Neuronal stem cell (in vitro differentiated cells): ENCODE measurements around the gene BCR.

Experiments used
- DNase-seq: peaks from one replicate; pipeline ENCODE4 v3.0.0-alpha.2; 2013; ENCODE audit warnings: low spot score
- H2AFZ ChIP-seq: one replicate; pipeline ENCODE4 v1.6.1; 2013; ENCODE audit warnings: mild to moderate bottlenecking, low read length, inconsistent platforms
- H2AK5ac ChIP-seq: 2 replicates; pipeline ENCODE4 v1.6.1; 2013; ENCODE audit warnings: low read depth, mild to moderate bottlenecking, inconsistent platforms, low read length, moderate library complexity, mixed read lengths
- H2BK120ac ChIP-seq: 2 replicates; pipeline ENCODE4 v1.6.1; 2013; ENCODE audit warnings: low read depth, mild to moderate bottlenecking, inconsistent platforms, low read length, moderate library complexity, mixed read lengths
- H2BK12ac ChIP-seq: one replicate; pipeline ENCODE4 v1.6.1; 2013; ENCODE audit warnings: low read length, inconsistent platforms
- H2BK15ac ChIP-seq: 2 replicates; pipeline ENCODE4 v1.6.1; 2013; ENCODE audit warnings: mild to moderate bottlenecking, low read length, inconsistent platforms, mixed read lengths
- H2BK5ac ChIP-seq: one replicate; pipeline ENCODE4 v1.6.1; 2013; ENCODE audit warnings: inconsistent platforms, mild to moderate bottlenecking, low read length, moderate library complexity
- H3K14ac ChIP-seq: one replicate; pipeline ENCODE4 v1.6.1; 2013; ENCODE audit warnings: low read length, inconsistent platforms
- H3K18ac ChIP-seq: 2 replicates; pipeline ENCODE4 v1.6.1; 2013; ENCODE audit warnings: low read length, inconsistent platforms
- H3K23ac ChIP-seq: 2 replicates; pipeline ENCODE4 v1.6.1; 2013; ENCODE audit warnings: low read depth, mild to moderate bottlenecking, mixed read lengths, low read length, inconsistent platforms; ENCODE audit not compliant: poor library complexity
- H3K27ac ChIP-seq: replicated peaks from 3 replicates; pipeline ENCODE4 v1.5.1; 2013; ENCODE audit warnings: low read length, inconsistent platforms
- H3K27me3 ChIP-seq, 3 experiments: 2 replicates each; pipeline ENCODE4 v1.6.1; 2013; ENCODE audit warnings: low read length in 3 of 3, mild to moderate bottlenecking in 2 of 3, inconsistent platforms in 1 of 3, low read depth in 1 of 3, mixed read lengths in 1 of 3, moderate library complexity in 1 of 3; ENCODE audit not compliant: control insufficient read depth in 3 of 3, insufficient read depth in 3 of 3
- H3K36me3 ChIP-seq, 2 donors: replicated peaks in 1 of 2; 2 replicates each; pipeline ENCODE4 v1.6.1; 2013; ENCODE audit warnings: low read length in 2 of 2; ENCODE audit not compliant: control insufficient read depth in 2 of 2, insufficient read depth in 2 of 2
- H3K4ac ChIP-seq: 2 replicates; pipeline ENCODE4 v1.6.1; 2013; ENCODE audit warnings: inconsistent platforms, mild to moderate bottlenecking, low read length, moderate library complexity
- H3K4me1 ChIP-seq, 2 donors: 1 replicate in 1 of 2; 2 replicates in 1 of 2; pipeline ENCODE4 v1.6.1; 2013; ENCODE audit warnings: low read length in 2 of 2, low read depth in 1 of 2; ENCODE audit not compliant: control insufficient read depth in 2 of 2, insufficient read depth in 1 of 2
- H3K4me2 ChIP-seq: one replicate; pipeline ENCODE4 v1.6.1; 2013; ENCODE audit warnings: mild to moderate bottlenecking, low read length, inconsistent platforms; ENCODE audit not compliant: insufficient read depth, poor library complexity, severe bottlenecking
- H3K4me3 ChIP-seq, 2 donors: 2 replicates each; pipeline ENCODE4 v1.5.1; 2013; ENCODE audit warnings: low read length in 2 of 2, mild to moderate bottlenecking in 2 of 2, inconsistent platforms in 1 of 2, moderate library complexity in 1 of 2
- H3K79me1 ChIP-seq: one replicate; pipeline ENCODE4 v1.6.1; 2013; ENCODE audit warnings: low read depth, mild to moderate bottlenecking, inconsistent platforms, low read length, moderate library complexity
- H3K9ac ChIP-seq: one replicate; pipeline ENCODE4 v1.6.1; 2013; ENCODE audit warnings: mild to moderate bottlenecking, low read depth, low read length, inconsistent platforms; ENCODE audit not compliant: poor library complexity
- H3K9me3 ChIP-seq, 2 donors: replicated peaks in 1 of 2; 2 replicates each; pipeline versions ENCODE3 to v1.6.1; 2013; ENCODE audit warnings: low read length in 2 of 2, mild to moderate bottlenecking in 2 of 2, inconsistent platforms in 1 of 2, low read depth in 1 of 2, mixed read lengths in 1 of 2, moderate library complexity in 1 of 2; ENCODE audit not compliant: control insufficient read depth in 2 of 2, insufficient read depth in 1 of 2
- H4K8ac ChIP-seq: one replicate; pipeline ENCODE4 v1.6.1; 2013; ENCODE audit warnings: low read depth, mild to moderate bottlenecking, inconsistent platforms, low read length, moderate library complexity
- H4K91ac ChIP-seq: one replicate; pipeline ENCODE4 v1.6.1; 2013; ENCODE audit warnings: low read length, low read depth, mild to moderate bottlenecking, inconsistent platforms; ENCODE audit not compliant: poor library complexity
- WGBS, 2 donors: extraction: QIAGEN DNeasy Blood & Tissue Kit; methylation state at CpG; one replicate each; pipeline ENCODE4 v1.1.7; 2013; ENCODE audit warnings: missing lambda C conversion rate in 2 of 2, mixed read lengths in 1 of 2; ENCODE audit not compliant: insufficient read length in 2 of 2, insufficient replicate concordance in 1 of 2; ENCODE audit errors: extremely low coverage in 2 of 2; 5-methylcytosine and 5-hydroxymethylcytosine counted together

The BCR gene

DNA sequence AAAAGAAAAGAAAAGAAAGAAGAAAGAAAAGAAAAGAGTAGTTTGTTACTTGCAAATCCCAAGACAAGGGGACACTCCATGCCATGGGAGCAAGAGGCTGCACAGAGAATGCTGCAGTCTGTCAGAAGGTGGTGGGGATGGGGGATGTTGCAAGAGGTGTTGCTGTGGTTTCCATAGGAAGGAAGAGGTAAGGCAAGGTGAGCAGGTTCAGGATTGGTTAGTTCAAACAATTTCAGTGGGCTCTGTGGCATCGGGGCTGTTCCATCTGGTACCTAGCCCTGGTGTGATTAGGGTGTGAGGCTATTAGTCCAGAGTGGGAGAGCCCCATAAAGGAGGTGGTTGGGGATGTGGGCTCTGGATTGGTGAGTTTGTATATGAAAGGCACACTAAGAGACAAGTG lies 172.7 kb downstream of the BCR start:
- H3K14ac ChIP-seq, result no peak overlapping the region
- peaks cover 0 to 40% (median 0%) of the 10 kb centered on the region in 3 experiments for H3K27me3 ChIP-seq
- H2BK12ac ChIP-seq, result no peak overlapping the region
- no peak overlapping the region for H2BK15ac ChIP-seq
- no peak overlapping the region for H2AFZ ChIP-seq
- H3K23ac ChIP-seq, result no peak overlapping the region
- no peak overlapping the region for H3K4me3 ChIP-seq
- no CpG with 5 or more reads among the region's 1 CpG for WGBS, 2 donors
- no peak for DNase-seq
- H3K4me2 ChIP-seq, result no peak overlapping the region
- H4K8ac ChIP-seq, result no peak overlapping the region
- H3K4me1 ChIP-seq, result no peaks in the 10 kb centered on the region
- H3K9me3 ChIP-seq, result no peaks in the 10 kb centered on the region
- H3K27ac ChIP-seq, result no peak overlapping the region
- no peak overlapping the region for H3K18ac ChIP-seq
- H3K36me3 ChIP-seq, result no peaks in the 10 kb centered on the region
- no peak overlapping the region for H2BK120ac ChIP-seq
- H4K91ac ChIP-seq, result no peak overlapping the region
- H2BK5ac ChIP-seq, result no peak overlapping the region
- no peaks in the 10 kb centered on the region for H3K79me1 ChIP-seq
- H2AK5ac ChIP-seq, result no peak overlapping the region
- no peak overlapping the region for H3K4ac ChIP-seq
- no peak overlapping the region for H3K9ac ChIP-seq

DNA sequence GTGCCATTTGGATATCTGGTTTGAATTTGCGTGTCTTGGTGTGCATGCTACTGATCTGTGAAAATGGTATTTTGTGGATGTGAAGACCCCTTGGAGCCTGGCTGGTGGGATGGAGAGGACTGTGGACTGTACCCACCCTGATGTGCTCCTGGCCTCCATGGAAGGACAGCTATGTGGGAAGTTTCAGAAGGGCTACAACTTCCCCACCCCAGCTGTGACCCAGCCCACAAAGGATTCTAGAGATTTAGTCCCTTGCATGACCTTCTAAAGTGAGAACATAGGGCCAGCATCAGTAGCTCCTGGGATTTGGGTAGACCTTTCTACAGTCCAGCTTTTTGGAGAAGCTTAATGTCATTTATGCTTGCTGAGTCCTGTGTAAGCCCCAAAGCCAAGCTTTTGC lies 173.4 kb downstream of the BCR start:
- Histone ChIP-seq H3K9me3 (no peaks in the 10 kb centered on the region), H3K9ac (no peak overlapping the region), H3K79me1 (no peaks in the 10 kb centered on the region), H2BK120ac (no peak overlapping the region), H2BK12ac (no peak overlapping the region), H3K23ac (no peak overlapping the region), H2AFZ (no peak overlapping the region), H3K14ac (no peak overlapping the region), H4K8ac (no peak overlapping the region), H2AK5ac (no peak overlapping the region), H3K36me3 (no peaks in the 10 kb centered on the region), H4K91ac (no peak overlapping the region), H3K4me2 (no peak overlapping the region), H3K4me1 (no peaks in the 10 kb centered on the region), H3K4me3 (no peak overlapping the region), H3K18ac (no peak overlapping the region), H3K27me3 (peaks cover 0 to 40% (median 0%) of the 10 kb centered on the region in 3 experiments), H3K4ac (no peak overlapping the region), H3K27ac (no peak overlapping the region), H2BK5ac (no peak overlapping the region), H2BK15ac (no peak overlapping the region)
- whole genome bisulfite sequencing, 2 donors, result no CpG with 5 or more reads among the region's 1 CpG
- DNase-seq, result no peak

DNA sequence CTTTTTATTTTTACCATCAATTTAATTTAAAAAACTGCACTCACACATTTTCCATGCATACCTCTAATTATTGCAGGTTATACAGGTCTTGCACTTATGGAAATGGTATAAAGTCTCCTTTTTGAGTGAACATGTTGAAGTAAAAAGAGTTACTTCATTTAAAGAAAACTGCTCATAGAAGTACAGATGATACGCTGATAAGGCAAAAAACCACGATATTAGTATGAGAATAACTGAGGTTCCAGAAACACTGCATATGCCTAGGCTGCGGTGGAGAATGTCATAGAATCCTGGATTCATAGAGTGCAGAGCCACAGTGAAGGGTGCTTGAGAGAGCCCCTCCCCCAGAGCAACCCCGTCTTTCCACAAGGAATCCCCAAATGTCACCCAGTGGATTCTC lies 175.8 kb downstream of the BCR start:
- H3K4me1 ChIP-seq, result no peaks in the 10 kb centered on the region
- no peak overlapping the region for H3K23ac ChIP-seq
- no peak overlapping the region for H2BK15ac ChIP-seq
- DNase-seq, result no peak
- H3K27me3 ChIP-seq, result peaks cover 0 to 32% (median 0%) of the 10 kb centered on the region in 3 experiments
- no peak overlapping the region for H3K27ac ChIP-seq
- no peak overlapping the region for H2AK5ac ChIP-seq
- no peaks in the 10 kb centered on the region for H3K36me3 ChIP-seq
- H3K4ac ChIP-seq, result no peak overlapping the region
- no peak overlapping the region for H2BK12ac ChIP-seq
- no peak overlapping the region for H3K9ac ChIP-seq
- H2BK5ac ChIP-seq, result no peak overlapping the region
- no CpG with 5 or more reads among the region's 4 CpGs for WGBS, 2 donors
- H3K4me2 ChIP-seq, result no peak overlapping the region
- H3K9me3 ChIP-seq, result no peaks in the 10 kb centered on the region
- no peak overlapping the region for H4K91ac ChIP-seq
- H3K4me3 ChIP-seq, result no peak overlapping the region
- H4K8ac ChIP-seq, result no peak overlapping the region
- no peaks in the 10 kb centered on the region for H3K79me1 ChIP-seq
- H2AFZ ChIP-seq, result no peak overlapping the region
- H3K14ac ChIP-seq, result no peak overlapping the region
- H3K18ac ChIP-seq, result no peak overlapping the region
- H2BK120ac ChIP-seq, result no peak overlapping the region

DNA sequence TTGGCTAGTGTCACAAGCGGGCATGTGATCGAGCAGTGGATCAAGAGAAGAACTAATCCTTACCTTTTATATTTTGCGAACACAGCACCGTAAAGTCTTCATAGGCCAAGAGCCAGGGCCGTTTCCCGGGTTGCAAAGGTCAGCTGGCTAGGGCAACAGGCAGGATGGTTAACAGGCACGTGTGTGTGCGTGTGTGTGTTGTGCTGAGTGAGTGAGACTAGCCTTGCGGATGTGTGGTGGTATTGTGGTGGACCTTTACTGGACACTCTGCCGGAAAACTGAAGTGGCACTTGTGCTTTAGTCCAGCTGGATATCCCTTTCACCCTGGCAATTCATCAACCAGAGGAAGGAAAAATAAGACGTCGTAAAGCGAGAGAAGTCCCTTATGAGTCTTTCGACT lies 176.7 kb downstream of the BCR start:
- Histone ChIP-seq H3K36me3 (no peaks in the 10 kb centered on the region), H2BK120ac (no peak overlapping the region), H3K18ac (no peak overlapping the region), H2BK15ac (no peak overlapping the region), H3K9me3 (no peaks in the 10 kb centered on the region), H3K4me1 (no peaks in the 10 kb centered on the region), H2AK5ac (no peak overlapping the region), H4K91ac (no peak overlapping the region), H3K14ac (no peak overlapping the region), H3K9ac (no peak overlapping the region), H2AFZ (no peak overlapping the region), H3K4me3 (no peak overlapping the region), H2BK12ac (no peak overlapping the region), H3K4me2 (no peak overlapping the region), H3K27ac (no peak overlapping the region), H3K79me1 (no peaks in the 10 kb centered on the region), H3K23ac (no peak overlapping the region), H3K4ac (no peak overlapping the region), H2BK5ac (no peak overlapping the region), H4K8ac (no peak overlapping the region), H3K27me3 (peaks cover 0 to 30% (median 0%) of the 10 kb centered on the region in 3 experiments)
- no CpG with 5 or more reads among the region's 14 CpGs for WGBS, 2 donors
- no peak for DNase-seq
